Transverse colon (tissue), 4 donors: ENCODE results near the gene RHOT2. TPM values are rescaled to one million over a fixed set of nuclear protein-coding genes. Genes with fewer than 3 reads are reported as not detected.
A peak's percentile ranks its signal among the peaks of the same experiment; 100 is the strongest.

Source experiments
- DNase-seq: peaks from one replicate; pipeline ENCODE4 v3.0.0-alpha.2; 2019
- H3K27ac ChIP-seq, 4 donors: fragments of 200-600 bp; sonication (generic); 2 replicates each; pipeline ENCODE4 v1.5.1; 2016 to 2018; ENCODE audit warnings: inconsistent platforms in 4 of 4
- H3K27me3 ChIP-seq: fragments of 200-600 bp; sonication (generic); 2 replicates; pipeline ENCODE4 v1.5.1; 2017; ENCODE audit warnings: inconsistent platforms
- H3K36me3 ChIP-seq, 4 donors: fragments of 200-600 bp; sonication (generic); 2 replicates each; pipeline ENCODE4 v1.5.1; 2017 to 2019; ENCODE audit warnings: inconsistent platforms in 4 of 4
- H3K4me1 ChIP-seq, 4 donors: fragments of 200-600 bp; sonication (generic); 2 replicates each; pipeline ENCODE4 v1.5.1; 2017 to 2020; ENCODE audit warnings: inconsistent platforms in 4 of 4
- H3K4me3 ChIP-seq, 4 donors: fragments of 200-600 bp; sonication (generic); 1 replicate in 1 of 4; 2 replicates in 3 of 4; pipeline versions ENCODE4 v1.5.1 to v1.6.1; 2017 to 2019; ENCODE audit warnings: inconsistent platforms in 4 of 4
- H3K9me3 ChIP-seq, 2 donors: fragments of 200-600 bp; sonication (generic); 2 replicates each; pipeline ENCODE4 v1.5.1; 2017 to 2019; ENCODE audit warnings: inconsistent platforms in 2 of 2
- CTCF ChIP-seq, 5 experiments: fragments of 200-600 bp in 3 of 5; fragments of 450-650 bp in 2 of 5; sonication (generic) in 3 of 5; IDR thresholded peaks; 1 replicate in 2 of 5; 2 replicates in 3 of 5; pipeline ENCODE4 v1.5.1; 2016 to 2017; ENCODE audit warnings: antibody characterized with exemption in 5 of 5, inconsistent platforms in 3 of 5, mild to moderate bottlenecking in 2 of 5, moderate library complexity in 1 of 5
- EP300 ChIP-seq: sonication (generic); formaldehyde crosslinking; IDR thresholded peaks from one replicate; pipeline ENCODE4 v1.6.1; 2017; ENCODE audit warnings: antibody characterized with exemption, low read depth
- POLR2A ChIP-seq: fragments of 450-650 bp; IDR thresholded peaks from one replicate; pipeline ENCODE4 v1.6.1; 2016; ENCODE audit warnings: antibody characterized with exemption, mild to moderate bottlenecking, moderate library complexity
- POLR2AphosphoS5 ChIP-seq, 3 donors: sonication (generic); formaldehyde crosslinking; IDR thresholded peaks; one replicate each; pipeline ENCODE4 v1.6.1; 2016; ENCODE audit warnings: antibody characterized with exemption in 3 of 3
- WGBS, 2 donors: methylation state at CpG; one replicate each; pipeline ENCODE4 v1.1.5; 2018; ENCODE audit warnings: low coverage in 1 of 2; 5-methylcytosine and 5-hydroxymethylcytosine counted together
- in situ Hi-C, 4 donors: fragments of 200-750 bp; cut with MboI; loops; one replicate each; pipeline versions ENCODE4 v1.15.0 to v1.15.1; 2017; ENCODE audit warnings: low sequenced_read_pairs in 3 of 4, low pct_ligation_motif_present in 1 of 4, low pct_unique_long_range_greater_than_20kb in 1 of 4
- intact Hi-C: fragments of 100-400 bp; cut with DNase I; formaldehyde crosslinking; loops from one replicate; pipeline ENCODE4 v1.15.1; 2023; ENCODE audit warnings: low total_unique reads
- total RNA-seq, 4 donors: library from RNA; depleted of rRNA; stranded (reverse); fragments of >200 nt; gene quantifications; one replicate each; pipeline ENCODE4 v1.1.0, GENCODE V29; 2016

The RHOT2 gene
- total RNA-seq, 4 donors from 2014 or later, result 133 to 386 (median 259) TPM

GRCh38 chr16:674214-674881 is 6.4 kb downstream of the RHOT2 start:
- in situ Hi-C loops, result no loop called here
- 76% methylated on average over 20 of the region's 22 CpGs; no CpG with 5 or more reads in 1 of the 2 donors for WGBS, 2 donors
- intact Hi-C loops, result no loop called here

GRCh38 chr16:674968-675883 is 7.3 kb downstream of the RHOT2 start, which contains the start of gene RHBDL1:
RHBDL1 (plus strand) TSS chr16:675671; CDS start chr16:675791, 120 bp downstream.
- in situ Hi-C loops (no loop called here), intact Hi-C loops (no loop called here)
- H3K4me3 ChIP-seq, result peak within 1 kb of the TSS in 3 of 4 donors; percentile 25 to 44 (median 41)
- 17% methylated on average over 34 of the region's 73 CpGs; no CpG with 5 or more reads in 1 of the 2 donors for WGBS, 2 donors
- peak; percentile 57 for DNase-seq
- no peaks in the 10 kb centered on the region for H3K9me3 ChIP-seq
- peaks cover 18 to 51% (median 35%) of the 10 kb centered on the region in 4 donors for H3K4me1 ChIP-seq
- no peaks in the 10 kb centered on the region for H3K27me3 ChIP-seq
- peak within 1 kb of the TSS in 3 of 4 donors; percentile 27 to 69 (median 58) for H3K27ac ChIP-seq
- TF ChIP-seq POLR2AphosphoS5 (IDR thresholded peaks at IDR 0.05) (peak in 1 of 3 donors; percentile 16), EP300 (no peak), CTCF (IDR thresholded peaks at IDR 0.05) (peak in 1 of 5 experiments; percentile 19), POLR2A (no peak)
- H3K36me3 ChIP-seq, result peaks cover 0 to 22% (median 3%) of the 10 kb centered on the region in 4 donors

More at GRCh38 chr16:674214-674881, 6.4 kb downstream of the RHOT2 start:
- Histone ChIP-seq H3K4me1 (peaks cover 20 to 50% (median 33%) of the 10 kb centered on the region in 4 donors), H3K9me3 (no peaks in the 10 kb centered on the region), H3K36me3 (peaks cover 0 to 26% (median 5%) of the 10 kb centered on the region in 4 donors), H3K27me3 (no peaks in the 10 kb centered on the region), H3K4me3 (no peak overlapping the region), H3K27ac (peak overlapping the region in 1 of 4 donors; percentile 69)
- TF ChIP-seq CTCF (IDR thresholded peaks at IDR 0.05) (no peak), EP300 (no peak), POLR2A (no peak), POLR2AphosphoS5 (IDR thresholded peaks at IDR 0.05) (no peak)
- DNase-seq, result no peak

- DNase-seq, result peak; percentile 49
- TF ChIP-seq POLR2AphosphoS5 (IDR thresholded peaks at IDR 0.05), result no peak
- TF ChIP-seq EP300, result no peak
- TF ChIP-seq POLR2A, result no peak
- 41% methylated on average over 9 of the region's 25 CpGs; no CpG with 5 or more reads in 1 of the 2 donors for WGBS, 2 donors
- Histone ChIP-seq H3K9me3 (no peaks in the 10 kb centered on the region), H3K4me3 (peak overlapping the region in 3 of 4 donors; percentile 25 to 44 (median 41)), H3K27ac (peak overlapping the region in 3 of 4 donors; percentile 27 to 69 (median 58)), H3K36me3 (peaks cover 0 to 15% (median 0%) of the 10 kb centered on the region in 4 donors), H3K27me3 (no peaks in the 10 kb centered on the region), H3K4me1 (peaks cover 20 to 55% (median 38%) of the 10 kb centered on the region in 4 donors)
- in situ Hi-C loops, result no loop called here
- intact Hi-C loops, result no loop called here
Measured at GRCh38 chr16:675884-676564, 8.1 kb downstream of the RHOT2 start.

GRCh38 chr16:676565-676902 is 8.6 kb downstream of the RHOT2 start:
- Histone ChIP-seq H3K36me3 (peaks cover 0 to 10% (median 0%) of the 10 kb centered on the region in 4 donors), H3K4me3 (no peak overlapping the region), H3K9me3 (no peaks in the 10 kb centered on the region), H3K4me1 (peaks cover 26 to 60% (median 43%) of the 10 kb centered on the region in 4 donors), H3K27me3 (no peaks in the 10 kb centered on the region), H3K27ac (peak overlapping the region in 2 of 4 donors; percentile 34 to 69)
- intact Hi-C loops (no loop called here), in situ Hi-C loops (no loop called here)
- TF ChIP-seq CTCF (IDR thresholded peaks at IDR 0.05) (no peak), POLR2AphosphoS5 (IDR thresholded peaks at IDR 0.05) (no peak), POLR2A (no peak), EP300 (no peak)
- DNase-seq, result no peak
- WGBS, 2 donors, result 66% methylated on average over 15 of the region's 21 CpGs; no CpG with 5 or more reads in 1 of the 2 donors
